HG02981 (cell line): ENCODE results near the gene DDX39A.
"Not testable (repeated sequence)": the region's sequence is repeated elsewhere in the genome, so short reads cannot be mapped to it uniquely, and the experiment has no call there.

Experiments
- ATAC-seq: cut with Tn5 transposase; IDR thresholded peaks from one replicate; pipeline ENCODE4 v1.9.1; 2021; ENCODE audit warnings: mild to moderate bottlenecking, moderate library complexity; ENCODE audit not compliant: unreplicated experiment

The DDX39A gene

DNA sequence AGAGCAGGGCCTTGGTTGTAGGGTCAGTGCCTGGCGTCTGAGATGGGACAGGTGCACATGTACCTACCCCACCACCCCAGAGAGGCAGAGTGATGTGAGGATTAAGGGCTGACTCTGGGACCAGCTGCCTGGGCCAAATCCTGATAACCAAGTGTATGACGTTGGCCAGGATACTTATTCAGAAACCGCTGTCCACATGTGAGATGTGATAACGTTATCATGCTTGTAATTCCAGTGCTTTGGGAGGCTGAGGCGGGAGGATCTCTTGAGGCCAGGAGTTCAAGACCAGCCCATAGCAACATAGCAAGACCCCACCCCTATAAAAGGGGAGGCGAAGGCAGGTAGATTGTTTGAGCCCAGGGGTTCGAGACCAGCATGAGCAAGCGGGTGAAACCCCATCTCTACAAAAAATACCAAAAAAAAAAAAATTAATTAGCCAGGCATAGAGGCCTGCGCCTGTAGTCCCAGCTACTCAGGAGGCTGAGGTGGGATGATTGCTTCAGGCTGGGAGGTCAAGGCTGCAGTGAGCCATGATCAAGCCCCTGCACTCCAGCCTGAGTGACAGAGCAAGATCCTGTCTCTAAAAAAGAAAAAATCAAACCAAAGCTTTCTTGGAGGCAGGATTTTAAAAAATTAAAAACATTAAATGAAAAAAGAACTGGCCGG is 27.9 kb downstream of the DDX39A start:
- no peak for ATAC-seq

DNA sequence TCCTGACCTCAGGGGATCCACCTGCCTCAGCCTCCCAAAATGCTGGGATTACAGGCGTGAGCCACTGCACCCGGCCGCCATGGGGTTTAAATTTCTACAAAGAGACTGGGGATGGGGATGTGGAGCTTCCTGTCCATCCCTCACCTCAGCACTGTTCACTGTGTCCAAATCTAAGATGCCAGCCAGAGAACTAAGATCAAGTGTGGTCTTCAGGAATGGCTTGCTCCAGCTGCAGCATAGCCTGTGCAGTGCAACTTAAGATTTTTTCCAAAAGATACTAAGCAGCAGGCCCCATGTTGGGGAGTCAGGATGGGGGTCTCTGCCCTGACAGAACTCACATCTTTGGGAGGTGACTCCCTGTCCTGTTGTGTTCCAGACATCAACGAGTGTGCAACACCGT is 28.6 kb downstream of the DDX39A start:
- ATAC-seq = no peak

DNA sequence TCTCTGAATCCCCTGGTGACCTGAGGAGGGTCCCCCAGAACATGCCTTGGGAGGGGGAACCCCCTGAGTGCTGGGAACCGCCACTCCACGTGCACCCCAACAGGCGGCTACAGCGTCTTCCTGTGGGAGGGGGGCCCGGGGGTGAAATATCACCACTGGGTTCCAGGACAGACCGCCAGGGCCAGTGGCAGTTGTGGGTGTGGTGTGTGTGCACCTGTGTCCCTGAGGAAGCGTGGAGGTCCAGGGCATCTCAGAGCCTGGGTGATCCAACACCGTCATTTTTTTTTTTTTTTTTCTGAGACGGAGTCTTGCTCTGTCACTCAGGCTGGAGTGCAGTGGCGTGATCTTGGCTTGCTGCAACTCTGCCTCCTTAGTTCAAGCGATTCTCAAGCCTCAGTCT is 33.6 kb downstream of the DDX39A start:
- ATAC-seq = no peak

DNA sequence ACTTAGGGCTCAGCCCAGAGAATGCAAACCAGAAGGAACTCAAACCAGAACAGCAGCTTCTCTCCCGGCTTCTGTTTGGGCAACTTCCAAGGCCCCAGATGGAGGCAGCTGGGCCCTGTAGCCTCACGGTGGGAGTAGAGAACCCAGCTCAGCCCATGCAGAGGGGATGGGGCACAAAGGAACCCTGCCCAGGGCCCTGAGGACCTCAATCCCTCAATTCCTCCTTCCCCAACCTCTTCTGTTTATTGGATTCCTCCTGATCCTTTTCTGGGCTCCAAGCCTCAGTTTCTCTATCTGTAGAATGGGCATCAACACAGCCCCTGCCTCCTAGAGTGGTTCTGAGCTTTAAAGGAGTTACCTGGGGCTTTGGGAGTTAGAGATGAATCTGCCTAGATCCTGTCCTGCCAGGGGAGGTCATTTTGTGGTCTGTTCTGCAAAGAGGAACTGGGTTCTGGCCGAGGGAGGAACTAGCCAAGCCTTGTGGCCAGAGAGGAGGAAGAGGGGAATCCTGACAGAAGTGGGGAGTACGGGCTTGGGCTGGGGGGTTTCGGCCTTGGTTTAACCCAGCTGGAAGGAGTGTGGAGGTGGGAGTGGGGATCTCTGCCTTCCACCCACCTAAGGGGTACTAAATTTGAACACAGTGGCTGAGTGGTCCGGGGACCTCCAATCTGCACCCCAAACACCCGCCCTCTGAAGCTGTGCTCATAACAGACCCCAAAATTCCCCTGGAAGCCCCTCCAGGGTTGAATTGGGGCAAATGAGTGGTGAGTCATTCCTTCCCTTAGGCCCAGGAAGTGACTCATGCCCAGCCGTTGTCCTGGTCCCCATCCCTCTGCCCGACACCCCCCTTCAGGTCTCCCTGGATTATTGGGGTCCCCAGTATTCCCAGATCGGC is 35.2 kb downstream of the DDX39A start:
- peak; percentile 28 for ATAC-seq

DNA sequence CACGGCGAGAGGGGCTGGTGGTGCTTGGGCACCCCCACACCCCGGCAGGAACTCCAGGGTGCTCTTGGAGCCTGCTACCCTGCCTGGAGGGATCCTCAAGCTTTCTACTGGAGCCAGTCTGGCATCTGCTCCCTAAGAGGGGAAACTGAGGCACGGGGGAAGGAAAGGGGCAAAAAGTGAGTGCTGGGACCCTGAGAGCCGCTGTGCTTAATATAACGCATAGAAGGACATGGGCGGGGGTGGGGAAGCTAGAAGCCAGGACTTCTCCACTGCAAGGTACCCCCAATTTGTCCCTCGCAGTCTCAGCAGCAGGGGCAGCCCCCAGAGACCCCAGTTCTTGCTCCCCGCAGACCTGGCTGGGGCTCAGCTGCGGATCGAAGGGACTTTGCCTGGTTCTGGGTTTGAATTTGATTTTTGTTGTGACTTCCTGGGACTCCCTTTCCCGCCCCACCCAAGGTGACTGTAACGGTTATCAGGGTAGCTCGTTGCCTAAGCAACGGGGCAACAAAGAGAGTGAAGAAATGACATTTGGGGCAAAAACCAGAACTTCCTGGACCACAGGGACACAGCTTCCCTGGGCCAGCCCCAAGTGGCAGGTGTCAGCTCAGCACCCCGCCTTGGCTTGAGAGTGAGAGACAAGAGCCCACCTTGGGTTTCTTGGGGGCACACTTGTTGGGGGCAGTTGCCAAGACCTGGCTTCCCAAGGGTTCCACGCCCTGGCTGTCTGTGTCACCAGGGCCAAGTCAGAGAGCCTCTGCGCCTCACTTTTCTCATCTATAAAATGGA is 37.3 kb downstream of the DDX39A start:
- ATAC-seq = no peak

DNA sequence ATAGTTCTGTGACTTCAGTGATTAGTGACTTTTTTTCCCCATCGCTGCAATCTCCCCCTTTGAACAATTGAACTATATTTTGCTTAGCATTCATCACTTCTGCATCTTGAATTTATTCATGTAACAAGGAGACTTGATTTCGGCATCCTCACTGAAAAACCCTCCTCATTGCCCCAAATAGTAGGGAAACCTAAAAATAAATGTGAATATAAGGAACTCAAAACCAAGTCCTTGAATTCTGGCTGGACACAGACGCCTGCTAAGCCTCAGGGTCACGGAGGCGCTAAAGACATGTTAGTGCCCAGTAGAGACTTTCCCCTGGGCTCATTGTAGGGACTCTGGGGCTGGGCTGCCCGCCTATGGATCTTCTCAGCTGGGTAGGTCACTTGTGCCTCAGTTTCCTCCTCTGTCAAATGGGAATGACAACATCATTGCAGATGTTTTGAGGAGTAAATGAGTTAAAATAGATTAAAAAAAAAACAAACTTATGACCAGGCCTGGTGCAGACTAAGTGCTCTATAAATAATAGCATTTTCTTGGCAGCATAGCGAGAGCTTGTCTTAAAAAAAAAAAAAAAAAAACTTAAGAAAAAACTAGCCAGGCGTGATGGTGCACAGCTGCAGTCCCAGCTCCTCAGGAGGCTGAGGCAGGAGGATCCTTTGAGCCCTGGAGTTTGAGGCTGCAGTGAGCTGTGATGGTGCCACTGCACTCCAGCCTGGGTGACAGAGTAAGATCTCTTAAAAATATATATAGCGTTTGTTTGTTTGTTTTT is 39.7 kb downstream of the DDX39A start:
- ATAC-seq = no peak

DNA sequence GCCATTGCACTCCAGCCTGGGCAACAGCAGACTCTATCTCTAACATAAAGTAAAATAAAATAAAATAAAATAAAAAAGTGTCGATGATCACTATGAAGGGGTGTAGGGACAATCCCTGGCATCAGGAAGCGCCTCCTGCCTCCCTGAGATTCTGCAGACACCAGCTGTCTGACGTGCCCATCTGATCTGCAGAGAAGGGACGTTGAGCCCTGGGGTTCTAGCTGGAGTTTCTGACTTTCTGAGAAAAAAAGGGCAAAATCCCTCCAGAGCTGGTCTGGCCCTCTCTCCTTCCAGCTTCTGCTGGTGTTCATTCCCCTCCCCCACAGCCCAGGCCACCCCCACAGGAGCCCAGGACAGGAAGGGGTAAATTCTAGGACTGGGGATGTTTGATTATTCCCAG is 40.3 kb downstream of the DDX39A start:
- ATAC-seq = no peak

DNA sequence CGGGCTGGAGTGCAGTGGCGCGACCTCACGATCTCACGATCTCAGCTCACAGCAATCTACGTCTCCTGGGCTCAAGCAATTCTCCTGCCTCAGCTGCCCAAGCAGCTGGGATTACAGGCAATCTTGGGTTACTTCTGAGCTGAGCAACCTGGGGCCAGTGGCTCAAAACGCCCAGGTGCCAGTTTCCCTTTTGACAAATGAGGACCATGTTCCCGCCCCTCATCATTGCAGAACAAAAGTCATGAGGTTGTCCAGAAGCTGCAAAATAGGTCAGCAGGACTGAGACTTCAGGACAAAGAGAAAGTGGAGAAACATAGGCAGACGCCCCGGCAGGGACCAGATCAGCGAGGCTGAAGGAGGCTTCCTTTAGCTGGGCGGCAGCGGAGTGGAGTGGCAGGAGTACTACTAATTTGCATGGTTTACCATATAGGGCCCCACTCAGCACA is 41.2 kb downstream of the DDX39A start:
- ATAC-seq = no peak

DNA sequence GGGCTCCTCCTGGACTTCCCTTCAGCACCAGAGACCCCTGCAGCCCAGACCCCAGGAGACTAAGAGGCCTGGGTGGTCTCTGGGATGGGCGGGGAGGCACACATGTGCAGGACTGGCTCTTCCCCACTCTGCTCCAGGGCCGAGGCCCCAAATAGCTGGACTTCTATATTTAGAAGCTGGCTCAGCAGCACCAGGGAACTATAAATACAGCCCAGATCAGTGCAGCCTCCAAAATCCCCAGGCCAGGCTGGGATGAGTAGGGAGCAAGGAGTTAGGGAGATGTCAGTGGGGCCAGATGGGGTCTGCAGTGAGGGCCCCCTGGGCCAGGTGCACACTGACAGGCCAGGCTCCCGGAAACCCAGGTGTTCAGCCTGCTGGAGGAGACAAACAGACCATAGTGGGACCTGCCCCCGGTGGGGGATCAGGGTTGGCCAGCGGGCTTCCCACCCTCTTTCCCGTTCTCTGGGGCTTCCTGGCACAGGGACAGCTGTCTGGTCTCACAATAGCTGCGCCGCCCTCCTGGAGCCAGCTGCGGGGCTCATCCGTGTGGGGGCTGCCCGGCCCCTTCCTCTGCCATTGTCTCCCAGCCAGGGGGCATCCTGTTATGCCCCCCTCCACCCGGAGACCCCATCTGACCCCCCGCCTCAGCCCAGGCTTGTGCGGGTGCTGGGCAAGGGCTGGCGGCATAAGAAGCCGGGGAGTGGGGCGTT is 43.4 kb downstream of the DDX39A start:
- ATAC-seq = no peak

DNA sequence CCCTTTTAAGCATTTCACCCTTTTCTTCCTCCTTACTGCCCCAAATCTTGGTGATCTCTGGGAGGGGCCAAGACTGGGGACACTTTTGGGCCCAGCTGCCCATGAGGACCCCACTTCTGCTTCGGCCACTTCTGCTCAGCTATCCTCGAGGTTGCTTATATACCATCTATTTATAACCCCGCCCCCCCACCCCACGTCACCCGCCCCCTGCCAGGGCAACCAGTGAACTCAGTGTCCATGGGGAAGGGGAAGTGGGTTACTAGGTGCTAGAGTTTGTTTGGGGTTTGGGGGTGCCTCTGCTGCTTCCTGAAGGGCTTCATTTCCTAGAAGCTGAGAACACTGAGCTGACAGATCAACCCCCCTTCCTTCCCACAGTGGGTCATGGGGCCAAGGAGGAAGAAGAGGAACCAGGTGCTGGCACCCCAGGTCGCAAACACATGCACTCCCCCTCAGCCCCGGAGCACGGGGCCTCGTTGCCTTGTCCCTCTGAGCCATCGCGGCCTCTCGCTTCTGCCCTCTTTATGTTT is 44.0 kb downstream of the DDX39A start:
- no peak for ATAC-seq

DNA sequence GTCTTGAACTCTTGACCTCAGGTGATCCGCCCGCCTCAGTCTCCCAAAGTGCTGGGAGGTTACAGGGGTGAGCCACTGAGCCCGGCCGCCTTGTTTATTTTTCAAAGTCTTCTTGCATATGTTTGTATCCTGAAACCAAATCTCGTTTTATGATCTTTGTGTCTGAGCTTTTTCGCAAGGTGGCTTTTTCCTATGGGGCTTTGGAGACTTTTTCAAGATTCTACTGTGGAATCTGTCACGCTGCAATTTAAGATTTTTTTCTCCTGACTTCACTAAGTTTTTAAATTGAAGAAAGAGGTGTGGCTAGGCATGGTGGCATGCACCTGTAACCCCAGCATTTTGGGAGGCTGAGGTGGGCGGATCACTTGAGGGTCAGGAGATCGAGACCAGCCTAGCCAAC is 44.8 kb downstream of the DDX39A start:
- ATAC-seq = not testable (repeated sequence)

DNA sequence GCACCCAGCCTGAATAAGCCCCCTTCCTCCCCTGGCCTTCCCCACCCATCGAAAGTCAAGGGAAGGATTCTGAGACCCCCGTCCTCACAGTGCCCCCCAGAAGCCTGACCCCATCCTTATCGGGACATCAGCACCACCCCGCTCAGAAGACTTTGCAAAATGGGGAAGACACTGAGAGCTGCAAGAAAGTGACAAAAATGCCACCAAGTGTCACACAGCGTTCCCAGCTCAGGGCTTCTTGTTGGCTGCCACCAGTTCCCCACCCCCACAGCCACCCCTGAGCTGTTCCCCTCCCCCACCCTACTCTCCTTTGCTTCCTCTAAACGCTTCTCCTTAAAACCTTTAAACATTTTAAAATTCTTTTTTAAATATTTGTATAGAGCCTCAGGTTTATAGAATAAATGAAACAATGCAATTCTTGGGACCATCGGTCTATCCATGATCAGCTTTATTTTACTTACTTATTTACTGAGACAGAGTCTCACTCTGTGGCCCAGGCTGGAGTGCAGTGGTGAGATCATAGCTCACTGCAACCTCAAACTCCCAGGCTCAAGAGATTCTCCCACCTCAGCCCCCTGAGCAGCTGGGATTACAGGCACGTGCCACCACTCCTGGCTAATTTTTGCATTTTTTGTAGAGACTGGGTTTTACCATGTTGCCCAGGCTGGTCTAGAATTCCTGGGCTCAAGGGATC is 46.6 kb downstream of the DDX39A start:
- ATAC-seq = not testable (repeated sequence)

DNA sequence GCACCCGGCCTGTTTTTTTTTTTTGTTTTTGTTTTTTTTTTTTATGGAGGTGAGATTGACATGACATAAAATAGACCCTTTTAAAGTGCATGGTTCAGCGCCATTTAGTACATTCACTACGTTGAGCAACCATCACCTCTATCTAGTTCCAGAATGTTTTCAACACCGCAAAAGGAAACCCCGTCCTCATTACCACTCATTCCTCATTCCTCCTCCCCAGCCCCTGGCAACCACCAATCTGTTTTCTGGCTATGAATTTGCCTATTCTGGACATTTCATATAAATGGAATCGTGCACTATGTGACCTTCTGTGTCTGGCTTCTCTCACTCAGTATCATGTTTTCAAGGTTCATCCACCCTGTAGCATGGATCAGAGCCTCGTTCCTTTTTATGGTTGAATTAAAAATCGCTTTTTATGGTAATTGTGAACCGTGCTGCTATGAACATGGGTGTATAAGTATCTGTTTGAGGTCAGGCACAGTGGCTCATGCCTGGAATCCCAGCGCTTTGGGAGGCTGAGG is 47.8 kb downstream of the DDX39A start:
- ATAC-seq = no peak

DNA sequence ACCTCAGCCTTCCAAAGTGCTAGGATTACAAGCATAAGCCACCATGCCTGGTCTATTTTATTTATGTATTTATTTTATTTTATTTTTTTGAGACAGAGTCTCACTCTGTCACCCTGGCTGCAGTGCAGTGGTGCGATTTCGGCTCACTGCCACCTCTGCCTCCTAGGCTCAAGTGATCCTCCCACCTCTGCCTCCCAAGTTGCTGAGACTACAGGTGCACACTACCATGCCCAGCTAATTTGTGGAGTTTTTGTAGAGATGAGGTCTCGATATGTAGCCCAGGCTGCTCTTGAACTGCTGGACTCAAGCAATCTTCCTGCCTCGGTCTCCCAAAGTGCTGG is 48.2 kb downstream of the DDX39A start:
- no peak for ATAC-seq

DNA sequence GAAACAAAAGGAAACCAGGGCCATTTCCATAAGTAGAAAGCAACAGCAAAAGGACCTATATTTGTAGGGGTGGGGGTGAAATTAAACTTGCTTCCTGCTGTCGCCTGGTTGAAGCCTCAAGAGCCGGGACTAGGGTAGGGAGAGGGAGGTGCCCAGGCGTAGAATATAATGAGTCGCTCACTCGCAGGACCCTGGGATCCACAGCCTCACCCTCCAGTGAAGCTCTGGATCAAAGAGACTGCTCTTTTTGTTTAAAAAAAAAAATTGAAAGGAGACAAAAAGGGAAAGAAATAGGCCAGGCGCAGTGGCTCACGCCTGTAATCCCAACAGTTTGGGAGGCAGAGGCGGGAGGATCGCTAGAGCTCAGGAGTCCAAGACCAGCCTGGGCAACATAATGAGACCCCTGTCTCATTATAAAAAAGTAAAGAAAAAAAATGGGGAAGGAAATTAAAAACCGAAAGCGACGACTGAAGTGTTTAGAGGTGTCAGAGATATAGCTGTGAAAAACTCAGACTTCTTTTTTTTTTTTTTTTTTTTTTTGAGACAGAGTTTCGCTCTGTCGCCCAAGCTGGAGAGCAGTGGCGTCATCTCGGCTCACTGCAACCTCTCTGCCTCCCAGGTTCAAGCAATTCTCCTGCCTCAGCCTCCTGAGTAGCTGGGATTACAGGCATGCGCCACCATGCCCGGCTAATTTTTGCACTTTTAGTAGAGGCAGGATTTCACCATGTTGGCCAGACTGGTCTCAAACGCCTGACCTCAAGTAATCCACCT is 48.8 kb downstream of the DDX39A start:
- ATAC-seq = no peak

DNA sequence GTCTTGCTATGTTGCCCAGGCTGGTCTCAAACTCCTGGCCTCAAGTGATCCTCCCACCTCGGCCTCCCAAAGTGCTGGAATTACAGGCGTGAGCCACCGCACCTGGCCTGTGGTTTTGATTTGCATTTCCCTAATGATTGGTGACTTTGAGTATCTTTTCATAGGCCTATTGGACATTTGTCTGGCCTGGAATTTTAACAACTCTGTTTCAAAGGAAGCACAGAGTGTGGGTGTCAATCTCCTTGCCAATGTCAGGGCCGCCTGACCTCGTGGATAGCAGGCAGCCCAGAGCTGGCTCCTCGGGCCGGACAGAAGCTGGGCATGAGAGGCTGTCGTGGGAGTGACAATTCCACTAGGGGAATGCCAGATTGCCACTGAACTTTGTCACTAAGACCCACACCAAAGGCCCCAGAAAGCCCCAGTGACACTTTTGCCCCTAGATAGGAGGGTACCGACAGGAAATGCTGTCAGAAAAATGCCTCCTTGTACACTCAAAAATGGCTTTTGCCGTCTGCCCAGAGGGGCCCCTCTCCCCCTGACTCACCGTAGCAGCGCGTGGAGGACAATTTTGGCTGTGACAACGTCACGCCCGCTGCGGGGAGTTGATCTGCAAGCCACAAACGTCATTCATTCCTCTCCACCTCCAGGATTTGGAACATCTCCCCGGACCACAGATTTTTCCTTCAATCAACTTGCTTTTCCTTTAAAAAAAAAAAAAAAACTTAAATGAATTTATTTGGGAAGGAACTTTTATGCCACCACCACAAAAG is 49.6 kb downstream of the DDX39A start:
- ATAC-seq = no peak

DNA sequence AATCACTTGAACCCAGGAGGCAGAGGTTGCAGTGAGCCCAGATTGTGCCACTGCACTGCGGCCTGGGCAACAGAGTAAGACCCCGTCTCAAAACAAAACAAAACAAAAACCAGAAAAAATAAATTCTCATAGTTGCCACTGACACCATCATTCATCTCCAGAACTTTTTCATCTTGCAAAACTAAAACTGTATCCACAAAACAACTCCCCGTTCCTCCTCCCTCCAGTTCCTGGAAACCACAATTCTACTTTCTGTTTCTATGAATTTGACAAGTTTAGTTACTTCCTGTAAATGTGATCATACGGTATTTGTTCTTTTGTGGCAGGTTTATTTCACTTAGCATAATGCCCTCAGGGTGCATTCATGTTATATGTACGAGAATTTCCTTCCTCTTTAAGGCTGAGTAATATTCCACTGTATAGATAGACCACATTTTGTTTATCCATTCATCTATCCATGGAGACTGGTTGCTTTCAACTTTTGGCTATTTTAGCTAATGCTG is 51.1 kb downstream of the DDX39A start:
- no peak for ATAC-seq
